Karpas-422 (cell line): Measurements from ENCODE around the gene GABRR2. TPM values are rescaled to one million over a fixed set of nuclear protein-coding genes. Genes with fewer than 3 reads are reported as not detected.
A peak's percentile ranks its signal among the peaks of the same experiment; 100 is the strongest.

Source experiments
- DNase-seq: peaks from one replicate; pipeline ENCODE4 v3.0.0-alpha.2; 2015
- H2AFZ ChIP-seq: fragments of 200-600 bp; sonication (generic); 2 replicates; pipeline ENCODE4 v1.6.1; 2014; ENCODE audit warnings: antibody characterized with exemption, low read length, mixed read lengths
- H3K27ac ChIP-seq: fragments of 200-600 bp; sonication (generic); 2 replicates; pipeline ENCODE4 v1.5.1; 2014; ENCODE audit warnings: mild to moderate bottlenecking, low read length, moderate library complexity
- H3K27me3 ChIP-seq: fragments of 200-600 bp; sonication (generic); 2 replicates; pipeline ENCODE4 v1.6.1; 2014; ENCODE audit warnings: low read length, mixed read lengths
- H3K36me3 ChIP-seq: fragments of 200-600 bp; sonication (generic); 2 replicates; pipeline ENCODE4 v1.6.1; 2014; ENCODE audit warnings: low read length, mixed read lengths; ENCODE audit not compliant: insufficient read depth
- H3K4me1 ChIP-seq: fragments of 200-600 bp; sonication (generic); 2 replicates; pipeline ENCODE4 v1.6.1; 2014; ENCODE audit warnings: mild to moderate bottlenecking, low read length, mixed read lengths
- H3K4me2 ChIP-seq: fragments of 200-600 bp; sonication (generic); 2 replicates; pipeline ENCODE4 v1.6.1; 2014; ENCODE audit warnings: low read length, low read depth, mild to moderate bottlenecking; ENCODE audit not compliant: poor library complexity, severe bottlenecking
- H3K4me3 ChIP-seq: fragments of 200-600 bp; sonication (generic); 2 replicates; pipeline ENCODE4 v1.5.1; 2014; ENCODE audit warnings: mild to moderate bottlenecking, antibody characterized with exemption, low read length, mixed read lengths
- H3K79me2 ChIP-seq: fragments of 200-600 bp; sonication (generic); 2 replicates; pipeline ENCODE4 v1.6.1; 2014; ENCODE audit warnings: mild to moderate bottlenecking, low read length, mixed read lengths
- H3K9ac ChIP-seq: fragments of 200-600 bp; sonication (generic); 2 replicates; pipeline ENCODE4 v1.6.0; 2014; ENCODE audit warnings: low read length
- H3K9me2 ChIP-seq: fragments of 200-600 bp; sonication (generic), shearing (Covaris generic); replicated peaks from 2 replicates; pipeline ENCODE4 v1.6.0; 2014; ENCODE audit warnings: mild to moderate bottlenecking, low read length, moderate library complexity; ENCODE audit not compliant: insufficient read depth
- H3K9me3 ChIP-seq: fragments of 300-700, 200-600 bp; sonication (generic); 2 replicates; pipeline ENCODE4 v1.6.1; 2014; ENCODE audit warnings: low read length, mixed read lengths
- H4K20me1 ChIP-seq: fragments of 200-600 bp; sonication (generic); 2 replicates; pipeline ENCODE4 v1.6.1; 2014; ENCODE audit warnings: mild to moderate bottlenecking, antibody characterized with exemption, low read length, low read depth; ENCODE audit not compliant: insufficient read depth
- total RNA-seq: library from RNA; depleted of rRNA; stranded (reverse); fragments of >200 nt; shearing (Covaris generic); gene quantifications from 2 replicates; pipeline ENCODE4 v1.2.3, GENCODE V29; 2014; ENCODE audit warnings: low replicate concordance

GABRR2 gene
- total RNA-seq, 1 experiment from 2014 or later: 0.22 TPM

GRCh38 chr6:89269252-89269651, 45.8 kb downstream of the GABRR2 start:
- no peaks in the 10 kb centered on the region for H3K27me3 ChIP-seq
- H3K36me3 ChIP-seq: no peaks in the 10 kb centered on the region
- no peak overlapping the region for H2AFZ ChIP-seq
- no peak overlapping the region for H3K4me2 ChIP-seq
- no peak for DNase-seq
- no peaks in the 10 kb centered on the region for H3K9me3 ChIP-seq
- H3K79me2 ChIP-seq: no peaks in the 10 kb centered on the region
- no peak overlapping the region for H3K4me3 ChIP-seq
- H3K4me1 ChIP-seq: peaks cover 5% of the 10 kb centered on the region; the same call in 1 of the 2 replicates
- H4K20me1 ChIP-seq: no peaks in the 10 kb centered on the region
- no peaks in the 10 kb centered on the region for H3K9me2 ChIP-seq
- no peak overlapping the region for H3K9ac ChIP-seq
- H3K27ac ChIP-seq: no peak overlapping the region

GRCh38 chr6:89268776-89269175, 46.3 kb downstream of the GABRR2 start:
- Histone ChIP-seq H2AFZ (no peak overlapping the region), H3K4me3 (no peak overlapping the region), H3K9ac (no peak overlapping the region), H3K36me3 (no peaks in the 10 kb centered on the region), H4K20me1 (no peaks in the 10 kb centered on the region), H3K27ac (no peak overlapping the region), H3K4me1 (peaks cover 5% of the 10 kb centered on the region; the same call in 1 of the 2 replicates), H3K4me2 (no peak overlapping the region), H3K9me2 (no peaks in the 10 kb centered on the region), H3K27me3 (no peaks in the 10 kb centered on the region), H3K79me2 (no peaks in the 10 kb centered on the region), H3K9me3 (no peaks in the 10 kb centered on the region)
- no peak for DNase-seq

DNA sequence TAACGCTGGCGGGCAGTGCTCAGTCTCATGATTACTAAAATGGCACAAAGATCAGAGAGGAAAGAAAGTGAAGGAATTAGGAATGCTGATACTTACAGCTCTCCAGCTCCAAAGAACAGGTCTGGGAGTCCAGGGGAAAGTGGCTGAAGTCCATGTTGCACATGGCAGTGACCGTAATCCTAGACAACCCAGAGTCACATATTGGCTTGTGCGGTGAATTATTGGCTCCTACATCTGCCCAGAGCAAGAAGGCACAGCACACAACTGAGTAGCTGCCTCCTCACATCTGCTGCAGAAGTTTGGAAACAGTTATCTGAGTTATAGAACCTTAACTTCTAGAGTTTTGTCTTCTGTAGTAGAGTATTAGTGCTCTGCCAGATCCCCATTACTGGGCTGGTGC, 47.2 kb downstream of the GABRR2 start:
- Histone ChIP-seq H2AFZ (no peak overlapping the region), H3K4me2 (no peak overlapping the region), H3K9ac (no peak overlapping the region), H3K9me2 (no peaks in the 10 kb centered on the region), H3K79me2 (no peaks in the 10 kb centered on the region), H3K27ac (no peak overlapping the region), H3K9me3 (no peaks in the 10 kb centered on the region), H3K4me1 (peaks cover 5% of the 10 kb centered on the region; the same call in 1 of the 2 replicates), H3K4me3 (no peak overlapping the region), H4K20me1 (no peaks in the 10 kb centered on the region), H3K27me3 (no peaks in the 10 kb centered on the region), H3K36me3 (no peaks in the 10 kb centered on the region)
- no peak for DNase-seq

GRCh38 chr6:89264296-89264695, 50.8 kb downstream of the GABRR2 start:
- H4K20me1 ChIP-seq: no peaks in the 10 kb centered on the region
- no peaks in the 10 kb centered on the region for H3K36me3 ChIP-seq
- H3K4me2 ChIP-seq: no peak overlapping the region
- H3K9ac ChIP-seq: no peak overlapping the region
- no peaks in the 10 kb centered on the region for H3K9me3 ChIP-seq
- H3K4me1 ChIP-seq: no peaks in the 10 kb centered on the region
- DNase-seq: no peak
- H2AFZ ChIP-seq: no peak overlapping the region
- no peak overlapping the region for H3K27ac ChIP-seq
- no peaks in the 10 kb centered on the region for H3K79me2 ChIP-seq
- H3K9me2 ChIP-seq: no peaks in the 10 kb centered on the region
- no peaks in the 10 kb centered on the region for H3K27me3 ChIP-seq
- no peak overlapping the region for H3K4me3 ChIP-seq

- H3K4me2 ChIP-seq: no peak overlapping the region
- H3K79me2 ChIP-seq: no peaks in the 10 kb centered on the region
- H3K9me3 ChIP-seq: no peaks in the 10 kb centered on the region
- no peak for DNase-seq
- no peak overlapping the region for H3K9ac ChIP-seq
- 0 out of 2 replicates have a peak, but pooled peaks cover 2% of the 10 kb centered on the region for H3K4me1 ChIP-seq
- H3K4me3 ChIP-seq: no peak overlapping the region
- H3K36me3 ChIP-seq: no peaks in the 10 kb centered on the region
- H4K20me1 ChIP-seq: no peaks in the 10 kb centered on the region
- H3K27ac ChIP-seq: no peak overlapping the region
- H3K27me3 ChIP-seq: no peaks in the 10 kb centered on the region
- no peaks in the 10 kb centered on the region for H3K9me2 ChIP-seq
- no peak overlapping the region for H2AFZ ChIP-seq
Observed at GRCh38 chr6:89260832-89261231, 54.3 kb downstream of the GABRR2 start.

- H3K27ac ChIP-seq: no peak overlapping the region
- H3K4me3 ChIP-seq: no peak overlapping the region
- no peaks in the 10 kb centered on the region for H3K79me2 ChIP-seq
- no peak overlapping the region for H2AFZ ChIP-seq
- DNase-seq: peak; percentile 49
- H3K27me3 ChIP-seq: no peaks in the 10 kb centered on the region
- no peaks in the 10 kb centered on the region for H3K9me2 ChIP-seq
- H3K9ac ChIP-seq: no peak overlapping the region
- H3K36me3 ChIP-seq: no peaks in the 10 kb centered on the region
- H3K4me1 ChIP-seq: 0 out of 2 replicates have a peak, but pooled peaks cover 2% of the 10 kb centered on the region
- no peaks in the 10 kb centered on the region for H3K9me3 ChIP-seq
- H3K4me2 ChIP-seq: no peak overlapping the region
- no peaks in the 10 kb centered on the region for H4K20me1 ChIP-seq
Observed at GRCh38 chr6:89260310-89260709, 54.8 kb downstream of the GABRR2 start.

- Histone ChIP-seq H3K4me2 (no peak overlapping the region), H2AFZ (no peak overlapping the region), H3K4me3 (no peak overlapping the region), H3K9me3 (no peaks in the 10 kb centered on the region), H3K36me3 (no peaks in the 10 kb centered on the region), H3K27ac (no peak overlapping the region), H3K9me2 (no peaks in the 10 kb centered on the region), H3K4me1 (0 out of 2 replicates have a peak, but pooled peaks cover 2% of the 10 kb centered on the region), H3K79me2 (no peaks in the 10 kb centered on the region), H3K9ac (no peak overlapping the region), H4K20me1 (no peaks in the 10 kb centered on the region), H3K27me3 (no peaks in the 10 kb centered on the region)
- DNase-seq: no peak
Observed at GRCh38 chr6:89258912-89259311, 56.2 kb downstream of the GABRR2 start.

- Histone ChIP-seq H3K4me2 (no peak overlapping the region), H3K9me2 (no peaks in the 10 kb centered on the region), H3K36me3 (no peaks in the 10 kb centered on the region), H3K27ac (no peak overlapping the region), H3K79me2 (no peaks in the 10 kb centered on the region), H3K9ac (no peak overlapping the region), H2AFZ (no peak overlapping the region), H3K27me3 (no peaks in the 10 kb centered on the region), H4K20me1 (no peaks in the 10 kb centered on the region), H3K9me3 (no peaks in the 10 kb centered on the region), H3K4me1 (0 out of 2 replicates have a peak, but pooled peaks cover 2% of the 10 kb centered on the region), H3K4me3 (no peak overlapping the region)
- DNase-seq: no peak
Observed at GRCh38 chr6:89257781-89258180, 57.3 kb downstream of the GABRR2 start.

GRCh38 chr6:89257346-89257745, 57.8 kb downstream of the GABRR2 start:
- H3K9ac ChIP-seq: no peak overlapping the region
- no peak overlapping the region for H2AFZ ChIP-seq
- DNase-seq: no peak
- H3K36me3 ChIP-seq: no peaks in the 10 kb centered on the region
- no peak overlapping the region for H3K4me3 ChIP-seq
- no peak overlapping the region for H3K4me2 ChIP-seq
- H3K9me3 ChIP-seq: no peaks in the 10 kb centered on the region
- no peak overlapping the region for H3K27ac ChIP-seq
- no peaks in the 10 kb centered on the region for H3K9me2 ChIP-seq
- H4K20me1 ChIP-seq: no peaks in the 10 kb centered on the region
- 0 out of 2 replicates have a peak, but pooled peaks cover 2% of the 10 kb centered on the region for H3K4me1 ChIP-seq
- H3K27me3 ChIP-seq: no peaks in the 10 kb centered on the region
- no peaks in the 10 kb centered on the region for H3K79me2 ChIP-seq
